Right lobe of liver (tissue), 4 donors: ENCODE data around the gene ATP10A.

Experiments
- POLR2A ChIP-seq: fragments of 450-650 bp; IDR thresholded peaks from one replicate; pipeline ENCODE4 v1.6.1; 2017; ENCODE audit warnings: antibody characterized with exemption, mild to moderate bottlenecking
- TF ChIP-seq, protein P1 (sequence below), 4 donors: fragments of 200-600 bp in 3 of 4; fragments of 450-650 bp in 1 of 4; IDR thresholded peaks; one replicate each; pipeline versions ENCODE4 v1.5.1 to v1.8.0; 2016 to 2022; ENCODE audit warnings: antibody characterized with exemption in 4 of 4, mild to moderate bottlenecking in 2 of 4
- donor health status: DM: no; HTN: no; CAD: no.
- donor health status: DM: no; HTN: no; CAD: no.
- donor health status: DM: no; HTN: yes; CAD: no.

DNA sequence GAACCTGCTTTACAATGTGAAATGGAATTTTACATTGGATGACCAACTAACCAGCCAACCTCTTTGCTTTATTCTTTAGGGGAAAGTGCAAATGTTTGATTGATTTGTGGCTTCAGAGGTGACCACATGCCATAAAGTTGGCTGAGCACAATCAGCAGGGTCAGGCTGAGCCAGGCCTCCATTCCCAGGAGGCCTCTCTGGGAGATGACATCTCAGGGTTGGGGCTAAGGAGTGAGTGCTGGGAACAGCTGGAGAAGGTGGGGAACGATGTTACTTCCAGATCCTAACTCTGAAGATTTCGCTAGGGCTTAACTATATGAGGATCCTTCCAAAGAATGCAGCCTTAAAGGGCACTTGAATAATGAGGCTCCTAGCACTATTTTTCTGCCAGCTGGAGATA is 131.7 kb downstream of the ATP10A start:
- TF ChIP-seq, protein P1, sequence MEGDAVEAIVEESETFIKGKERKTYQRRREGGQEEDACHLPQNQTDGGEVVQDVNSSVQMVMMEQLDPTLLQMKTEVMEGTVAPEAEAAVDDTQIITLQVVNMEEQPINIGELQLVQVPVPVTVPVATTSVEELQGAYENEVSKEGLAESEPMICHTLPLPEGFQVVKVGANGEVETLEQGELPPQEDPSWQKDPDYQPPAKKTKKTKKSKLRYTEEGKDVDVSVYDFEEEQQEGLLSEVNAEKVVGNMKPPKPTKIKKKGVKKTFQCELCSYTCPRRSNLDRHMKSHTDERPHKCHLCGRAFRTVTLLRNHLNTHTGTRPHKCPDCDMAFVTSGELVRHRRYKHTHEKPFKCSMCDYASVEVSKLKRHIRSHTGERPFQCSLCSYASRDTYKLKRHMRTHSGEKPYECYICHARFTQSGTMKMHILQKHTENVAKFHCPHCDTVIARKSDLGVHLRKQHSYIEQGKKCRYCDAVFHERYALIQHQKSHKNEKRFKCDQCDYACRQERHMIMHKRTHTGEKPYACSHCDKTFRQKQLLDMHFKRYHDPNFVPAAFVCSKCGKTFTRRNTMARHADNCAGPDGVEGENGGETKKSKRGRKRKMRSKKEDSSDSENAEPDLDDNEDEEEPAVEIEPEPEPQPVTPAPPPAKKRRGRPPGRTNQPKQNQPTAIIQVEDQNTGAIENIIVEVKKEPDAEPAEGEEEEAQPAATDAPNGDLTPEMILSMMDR (IDR thresholded peaks at IDR 0.05) = no peak
- no peak for TF ChIP-seq POLR2A
